ENCODE measurements around the gene SPP2. TPM values are rescaled to one million over a fixed set of nuclear protein-coding genes. Genes with fewer than 3 reads are reported as not detected.

The SPP2 gene
- total and polyA plus RNA-seq, 12 donors = 0.33 TPM; not detected in 11

- H3K36me3 ChIP-seq (replicated peaks in 1 of 2) = no peaks in the 10 kb centered on the region
- no peak overlapping the region for H3K4me3 ChIP-seq
- intact Hi-C loops (cut with DNase I) = no loop called here
- no peak for DNase-seq
- H3K27ac ChIP-seq = no peak overlapping the region
- no peaks in the 10 kb centered on the region for H3K4me1 ChIP-seq (replicated peaks in 1 of 2)
- peaks cover 3% of the 10 kb centered on the region for H3K27me3 ChIP-seq
- H3K9me3 ChIP-seq (replicated peaks in 1 of 3) = no peaks in the 10 kb centered on the region
- TF ChIP-seq POLR2A (IDR thresholded peaks at IDR 0.05) (no peak), CTCF (IDR thresholded peaks at IDR 0.05) (no peak)
Measured at GRCh38 chr2:234047361-234047760, 3.1 kb upstream of the SPP2 start.

- Histone ChIP-seq H3K4me3 (no peak overlapping the region), H3K27me3 (peaks cover 3% of the 10 kb centered on the region), H3K36me3 (replicated peaks in 1 of 2) (no peaks in the 10 kb centered on the region), H3K4me1 (replicated peaks in 1 of 2) (no peaks in the 10 kb centered on the region), H3K9me3 (replicated peaks in 1 of 3) (no peaks in the 10 kb centered on the region), H3K27ac (no peak overlapping the region)
- WGBS, 4 donors = 70 to 82% (median 78%) methylated on average over 4 of the region's 4 CpGs
- intact Hi-C loops (cut with DNase I) = no loop called here
- no peak for TF ChIP-seq POLR2A (IDR thresholded peaks at IDR 0.05)
- no peak for TF ChIP-seq CTCF (IDR thresholded peaks at IDR 0.05)
- DNase-seq = no peak
Measured at GRCh38 chr2:234048049-234048448, 2.5 kb upstream of the SPP2 start.

GRCh38 chr2:234051374-234052070 is 1.0 kb downstream of the SPP2 start:
- WGBS, 4 donors = 70 to 84% (median 75%) methylated on average over 4 of the region's 4 CpGs
- H3K4me1 ChIP-seq (replicated peaks in 1 of 2) = no peaks in the 10 kb centered on the region
- no peaks in the 10 kb centered on the region for H3K9me3 ChIP-seq (replicated peaks in 1 of 3)
- no peak for DNase-seq
- peaks cover 3% of the 10 kb centered on the region for H3K27me3 ChIP-seq
- TF ChIP-seq POLR2A (IDR thresholded peaks at IDR 0.05) = no peak
- TF ChIP-seq CTCF (IDR thresholded peaks at IDR 0.05) = no peak
- no peaks in the 10 kb centered on the region for H3K36me3 ChIP-seq (replicated peaks in 1 of 2)
- H3K4me3 ChIP-seq = no peak overlapping the region
- no peak overlapping the region for H3K27ac ChIP-seq
- intact Hi-C loops (cut with DNase I) = no loop called here

GRCh38 chr2:234058881-234059280 is 8.4 kb downstream of the SPP2 start:
- 78 to 82% (median 79%) methylated on average over 4 of the region's 4 CpGs for WGBS, 4 donors

More at GRCh38 chr2:234058881-234059280, 8.4 kb downstream of the SPP2 start:
- Histone ChIP-seq H3K36me3 (replicated peaks in 1 of 2) (no peaks in the 10 kb centered on the region), H3K4me3 (no peak overlapping the region), H3K27me3 (no peaks in the 10 kb centered on the region), H3K27ac (no peak overlapping the region), H3K4me1 (replicated peaks in 1 of 2) (no peaks in the 10 kb centered on the region), H3K9me3 (replicated peaks in 1 of 3) (no peaks in the 10 kb centered on the region)
- DNase-seq = no peak
- intact Hi-C loops (cut with DNase I) = no loop called here
- TF ChIP-seq POLR2A (IDR thresholded peaks at IDR 0.05) (no peak), CTCF (IDR thresholded peaks at IDR 0.05) (no peak)
